ENCODE results near the gene IRF5. TPM values are rescaled to one million over a fixed set of nuclear protein-coding genes. Genes with fewer than 3 reads are reported as not detected.

Gene IRF5
- total and polyA plus RNA-seq, 12 donors: 0.83 to 25.9 (median 10.9) TPM

DNA sequence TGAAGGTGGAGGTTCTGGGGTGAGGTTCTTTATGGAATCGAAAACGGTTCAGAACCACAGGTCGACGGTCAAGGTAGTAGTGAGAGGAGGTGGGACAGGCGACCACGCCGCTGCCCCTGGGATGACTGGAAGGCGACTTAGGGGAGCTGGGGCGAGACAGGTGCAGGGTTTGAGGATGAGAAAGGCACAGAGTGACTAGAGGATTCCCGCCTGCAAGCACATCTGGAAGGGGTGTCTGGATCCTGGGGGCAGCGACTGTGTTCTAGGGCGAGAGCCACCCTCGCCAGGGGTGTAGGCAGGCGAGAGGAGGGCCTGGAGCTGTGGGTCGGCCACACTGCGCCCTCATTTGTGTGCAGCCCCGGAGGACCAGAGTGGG is 468 bp upstream of the IRF5 start:
- H3K4me3 ChIP-seq: peak overlapping the region in 1 of 4 donors; percentile 66
- H3K27ac ChIP-seq: peak overlapping the region in 1 of 5 donors; percentile 60
- intact Hi-C loops (cut with DNase I): no loop called here
- no peaks in the 10 kb centered on the region for H3K36me3 ChIP-seq (replicated peaks in 1 of 2)
- no peak for DNase-seq
- H3K27me3 ChIP-seq: no peaks in the 10 kb centered on the region
- H3K4me1 ChIP-seq (replicated peaks in 1 of 2): peaks cover 3 to 7% of the 10 kb centered on the region in 2 donors
- TF ChIP-seq POLR2A (IDR thresholded peaks at IDR 0.05): no peak
- no peak for TF ChIP-seq CTCF (IDR thresholded peaks at IDR 0.05)
- no peaks in the 10 kb centered on the region for H3K9me3 ChIP-seq (replicated peaks in 1 of 3)
- 66 to 83% (median 68%) methylated on average over 13 to 17 of the region's 17 CpGs for WGBS, 4 donors

DNA sequence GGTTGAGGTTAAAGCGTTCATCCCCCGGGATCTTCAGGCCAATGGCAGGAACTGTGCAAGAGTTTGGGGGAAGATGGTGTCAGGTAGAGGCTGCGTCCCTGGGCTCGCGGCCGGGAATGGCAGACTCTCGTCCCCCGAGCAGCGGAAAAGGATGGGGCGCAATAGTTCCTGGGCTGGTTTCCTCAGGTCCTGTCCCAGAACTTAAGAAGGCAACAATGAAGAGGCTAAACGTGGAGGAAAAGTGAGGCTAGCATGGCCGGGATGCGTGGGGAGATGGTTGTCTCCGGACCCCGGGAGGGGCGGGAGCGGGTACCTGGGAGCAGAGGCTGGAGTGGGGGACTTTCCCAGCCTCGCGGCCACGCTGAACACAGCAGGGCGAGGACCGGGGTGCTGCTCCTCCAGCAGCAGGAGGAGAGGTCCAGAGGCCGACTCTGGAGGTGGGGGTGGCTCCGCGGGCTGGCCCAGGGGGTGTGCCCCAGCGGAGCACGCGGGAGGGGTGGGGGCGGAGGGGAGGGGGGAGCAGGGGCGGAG is 882 bp downstream of the IRF5 start:
- Histone ChIP-seq H3K9me3 (replicated peaks in 1 of 3) (no peaks in the 10 kb centered on the region), H3K4me3 (peak overlapping the region; percentile 11 to 66 (median 42)), H3K27me3 (no peaks in the 10 kb centered on the region), H3K27ac (peak overlapping the region in 2 of 5 donors; percentile 64 to 76), H3K36me3 (replicated peaks in 1 of 2) (no peaks in the 10 kb centered on the region), H3K4me1 (replicated peaks in 1 of 2) (peaks cover 3 to 7% of the 10 kb centered on the region in 2 donors)
- intact Hi-C loops (cut with DNase I): no loop called here
- peak in 2 of 7 donors; percentile 18 to 49 for DNase-seq
- 1 to 5% (median 3%) methylated on average over 18 to 29 of the region's 30 CpGs for WGBS, 4 donors
- TF ChIP-seq CTCF (IDR thresholded peaks at IDR 0.05) (no peak), POLR2A (IDR thresholded peaks at IDR 0.05) (no peak)

- Histone ChIP-seq H3K4me1 (replicated peaks in 1 of 2) (peaks cover 3 to 7% of the 10 kb centered on the region in 2 donors), H3K4me3 (peak overlapping the region in 1 of 4 donors; percentile 66), H3K9me3 (replicated peaks in 1 of 3) (no peaks in the 10 kb centered on the region), H3K27ac (peak overlapping the region in 4 of 5 donors; percentile 12 to 76 (median 47)), H3K36me3 (replicated peaks in 1 of 2) (no peaks in the 10 kb centered on the region), H3K27me3 (no peaks in the 10 kb centered on the region)
- intact Hi-C loops (cut with DNase I): no loop called here
- 35 to 57% (median 46%) methylated on average over 3 to 7 of the region's 7 CpGs for WGBS, 4 donors
- TF ChIP-seq CTCF (IDR thresholded peaks at IDR 0.05) (no peak), POLR2A (IDR thresholded peaks at IDR 0.05) (no peak)
- peak in 1 of 7 donors; percentile 54 for DNase-seq
These were observed 1.5 kb downstream of the IRF5 start for GRCh38 chr7:128939075-128939860.

- peaks cover 3 to 7% of the 10 kb centered on the region in 2 donors for H3K4me1 ChIP-seq (replicated peaks in 1 of 2)
- H3K27me3 ChIP-seq: no peaks in the 10 kb centered on the region
- peak overlapping the region in 4 of 5 donors; percentile 21 to 76 (median 34) for H3K27ac ChIP-seq
- TF ChIP-seq POLR2A (IDR thresholded peaks at IDR 0.05): no peak
- TF ChIP-seq CTCF (IDR thresholded peaks at IDR 0.05): no peak
- WGBS, 4 donors: 65 to 79% (median 72%) methylated on average over 8 to 18 of the region's 18 CpGs
- H3K9me3 ChIP-seq (replicated peaks in 1 of 3): no peaks in the 10 kb centered on the region
- H3K4me3 ChIP-seq: peak overlapping the region in 1 of 4 donors; percentile 66
- DNase-seq: peak in 1 of 7 donors; percentile 49
- intact Hi-C loops (cut with DNase I): no loop called here
- H3K36me3 ChIP-seq (replicated peaks in 1 of 2): no peaks in the 10 kb centered on the region
These were observed 2.2 kb downstream of the IRF5 start for GRCh38 chr7:128939861-128940410.
